ENCODE results near the gene KPNA2.

- no peak for TF ChIP-seq CTCF (IDR thresholded peaks at IDR 0.05)
- TF ChIP-seq POLR2A (IDR thresholded peaks at IDR 0.05), result peak; percentile 36 to 91
Observed at GRCh38 chr17:68035523-68036303, at the start of gene KPNA2.

Data from heart left ventricle (tissue), 13 donors.